LHCN-M2 (cell line): ENCODE results near the gene PTPRN2. TPM values are rescaled to one million over a fixed set of nuclear protein-coding genes. Genes with fewer than 3 reads are reported as not detected.

Experiments
- DNase-seq: peaks from one replicate; pipeline ENCODE4 v3.0.0-alpha.2; 2012; ENCODE audit warnings: low read depth
- total RNA-seq: library from RNA; depleted of rRNA; stranded (reverse); fragments of >200 nt; gene quantifications from 2 replicates; pipeline ENCODE4 v1.2.3, GENCODE V29; 2014

Gene PTPRN2
- total RNA-seq, 1 experiment from 2014 or later, result 0.11 TPM

- DNase-seq, result no peak
These were observed 511.0 kb downstream of the PTPRN2 start for GRCh38 chr7:158076656-158077055.

- no peak for DNase-seq
These were observed 511.4 kb downstream of the PTPRN2 start for GRCh38 chr7:158076215-158076614.

GRCh38 chr7:158075633-158076001, 512.0 kb downstream of the PTPRN2 start:
- DNase-seq, result no peak

- DNase-seq, result no peak
These were observed 512.6 kb downstream of the PTPRN2 start for GRCh38 chr7:158074896-158075632.

- DNase-seq, result no peak
These were observed 513.5 kb downstream of the PTPRN2 start for GRCh38 chr7:158073845-158074840.

GRCh38 chr7:158072991-158073730, 514.5 kb downstream of the PTPRN2 start:
- no peak for DNase-seq

GRCh38 chr7:158070222-158070920, 517.3 kb downstream of the PTPRN2 start:
- no peak for DNase-seq

- DNase-seq, result no peak
These were observed 518.8 kb downstream of the PTPRN2 start for GRCh38 chr7:158068853-158069252.

GRCh38 chr7:158067931-158068482, 519.6 kb downstream of the PTPRN2 start:
- no peak for DNase-seq

- DNase-seq, result no peak
These were observed 520.2 kb downstream of the PTPRN2 start for GRCh38 chr7:158067219-158067930.

- no peak for DNase-seq
These were observed 521.5 kb downstream of the PTPRN2 start for GRCh38 chr7:158066085-158066484.

- DNase-seq, result no peak
These were observed 522.3 kb downstream of the PTPRN2 start for GRCh38 chr7:158065340-158065739.

- DNase-seq, result no peak
These were observed 523.0 kb downstream of the PTPRN2 start for GRCh38 chr7:158064631-158065030.

GRCh38 chr7:158063850-158064610, 523.6 kb downstream of the PTPRN2 start:
- DNase-seq, result no peak

GRCh38 chr7:158062661-158063060, 525.0 kb downstream of the PTPRN2 start:
- DNase-seq, result no peak

GRCh38 chr7:158061884-158062656, 525.6 kb downstream of the PTPRN2 start:
- DNase-seq, result no peak

GRCh38 chr7:158061026-158061630, 526.5 kb downstream of the PTPRN2 start:
- no peak for DNase-seq

GRCh38 chr7:158060216-158060615, 527.4 kb downstream of the PTPRN2 start:
- DNase-seq, result no peak
